HG03097 (cell line): ENCODE measurements around the gene TMEM217.

ENCODE experiments used
- ATAC-seq: cut with Tn5 transposase; IDR thresholded peaks from one replicate; pipeline ENCODE4 v1.9.1; 2021; ENCODE audit not compliant: unreplicated experiment, low FRiP score

Gene TMEM217

GRCh38 chr6:37244430-37245310 lies 13.3 kb downstream of the TMEM217 start:
- no peak for ATAC-seq

- no peak for ATAC-seq
Measured at GRCh38 chr6:37243816-37244370, 14.1 kb downstream of the TMEM217 start.

- no peak for ATAC-seq
Measured at GRCh38 chr6:37243131-37243815, 14.7 kb downstream of the TMEM217 start.

GRCh38 chr6:37242429-37243052 lies 15.4 kb downstream of the TMEM217 start:
- ATAC-seq: no peak

GRCh38 chr6:37241775-37242428 lies 16.0 kb downstream of the TMEM217 start:
- no peak for ATAC-seq

- ATAC-seq: no peak
Measured at GRCh38 chr6:37241131-37241530, 16.8 kb downstream of the TMEM217 start.

GRCh38 chr6:37239950-37240713 lies 17.8 kb downstream of the TMEM217 start:
- ATAC-seq: no peak

- ATAC-seq: no peak
Measured at GRCh38 chr6:37239526-37239925, 18.4 kb downstream of the TMEM217 start.

- no peak for ATAC-seq
Measured at GRCh38 chr6:37238381-37238780, 19.6 kb downstream of the TMEM217 start.

- ATAC-seq: no peak
Measured at GRCh38 chr6:37237789-37238188, 20.2 kb downstream of the TMEM217 start.

- no peak for ATAC-seq
Measured at GRCh38 chr6:37236921-37237320, 21.0 kb downstream of the TMEM217 start.

- no peak for ATAC-seq
Measured at GRCh38 chr6:37233541-37233940, 24.4 kb downstream of the TMEM217 start.

GRCh38 chr6:37232430-37233017 lies 25.4 kb downstream of the TMEM217 start:
- ATAC-seq: no peak

- no peak for ATAC-seq
Measured at GRCh38 chr6:37230104-37230503, 27.8 kb downstream of the TMEM217 start.

GRCh38 chr6:37225350-37226169 lies 32.4 kb downstream of the TMEM217 start:
- no peak for ATAC-seq

GRCh38 chr6:37222992-37223391 lies 35.0 kb downstream of the TMEM217 start:
- ATAC-seq: no peak

- ATAC-seq: peak; percentile 89
Measured at GRCh38 chr6:37222125-37222967, 35.6 kb downstream of the TMEM217 start.
